Retinal pigment epithelial cell (primary cell): ENCODE results near the gene STRIP1.

Source experiments
- DNase-seq: peaks from one replicate; pipeline ENCODE4 v3.0.0-alpha.2; 2010; ENCODE audit warnings: low read depth
- H3K4me3 ChIP-seq: 2 replicates; pipeline ENCODE4 v1.5.1; 2011; ENCODE audit warnings: mild to moderate bottlenecking, low read length, control low read depth, moderate library complexity
- TF ChIP-seq, protein P1 (sequence below): conservative IDR thresholded peaks from 2 replicates; pipeline ENCODE4 v1.5.1; 2011; ENCODE audit warnings: low read depth, low read length, control low read depth, inconsistent platforms

The STRIP1 gene

DNA sequence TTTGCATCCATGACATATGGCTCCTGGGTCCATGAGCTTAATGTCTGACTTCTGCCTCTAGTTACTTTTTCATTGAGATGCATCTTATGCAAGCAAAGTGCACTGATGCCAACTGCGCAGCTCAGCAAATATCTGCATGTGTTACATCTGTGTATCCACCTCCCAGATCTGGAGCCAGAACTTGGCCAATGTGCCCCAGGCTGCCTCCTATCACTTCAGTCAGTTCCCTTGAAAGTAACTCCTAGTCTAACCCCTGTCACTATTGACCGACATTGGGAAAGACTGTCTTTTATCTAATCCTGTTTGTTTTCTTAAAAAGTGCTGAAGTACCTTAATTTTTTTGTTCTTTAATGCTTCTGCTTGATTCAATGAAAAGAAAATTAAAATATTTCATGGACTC, 58.6 kb downstream of the STRIP1 start:
- DNase-seq, result no peak
- TF ChIP-seq, protein P1, sequence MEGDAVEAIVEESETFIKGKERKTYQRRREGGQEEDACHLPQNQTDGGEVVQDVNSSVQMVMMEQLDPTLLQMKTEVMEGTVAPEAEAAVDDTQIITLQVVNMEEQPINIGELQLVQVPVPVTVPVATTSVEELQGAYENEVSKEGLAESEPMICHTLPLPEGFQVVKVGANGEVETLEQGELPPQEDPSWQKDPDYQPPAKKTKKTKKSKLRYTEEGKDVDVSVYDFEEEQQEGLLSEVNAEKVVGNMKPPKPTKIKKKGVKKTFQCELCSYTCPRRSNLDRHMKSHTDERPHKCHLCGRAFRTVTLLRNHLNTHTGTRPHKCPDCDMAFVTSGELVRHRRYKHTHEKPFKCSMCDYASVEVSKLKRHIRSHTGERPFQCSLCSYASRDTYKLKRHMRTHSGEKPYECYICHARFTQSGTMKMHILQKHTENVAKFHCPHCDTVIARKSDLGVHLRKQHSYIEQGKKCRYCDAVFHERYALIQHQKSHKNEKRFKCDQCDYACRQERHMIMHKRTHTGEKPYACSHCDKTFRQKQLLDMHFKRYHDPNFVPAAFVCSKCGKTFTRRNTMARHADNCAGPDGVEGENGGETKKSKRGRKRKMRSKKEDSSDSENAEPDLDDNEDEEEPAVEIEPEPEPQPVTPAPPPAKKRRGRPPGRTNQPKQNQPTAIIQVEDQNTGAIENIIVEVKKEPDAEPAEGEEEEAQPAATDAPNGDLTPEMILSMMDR, result no peak
- H3K4me3 ChIP-seq, result no peak overlapping the region

DNA sequence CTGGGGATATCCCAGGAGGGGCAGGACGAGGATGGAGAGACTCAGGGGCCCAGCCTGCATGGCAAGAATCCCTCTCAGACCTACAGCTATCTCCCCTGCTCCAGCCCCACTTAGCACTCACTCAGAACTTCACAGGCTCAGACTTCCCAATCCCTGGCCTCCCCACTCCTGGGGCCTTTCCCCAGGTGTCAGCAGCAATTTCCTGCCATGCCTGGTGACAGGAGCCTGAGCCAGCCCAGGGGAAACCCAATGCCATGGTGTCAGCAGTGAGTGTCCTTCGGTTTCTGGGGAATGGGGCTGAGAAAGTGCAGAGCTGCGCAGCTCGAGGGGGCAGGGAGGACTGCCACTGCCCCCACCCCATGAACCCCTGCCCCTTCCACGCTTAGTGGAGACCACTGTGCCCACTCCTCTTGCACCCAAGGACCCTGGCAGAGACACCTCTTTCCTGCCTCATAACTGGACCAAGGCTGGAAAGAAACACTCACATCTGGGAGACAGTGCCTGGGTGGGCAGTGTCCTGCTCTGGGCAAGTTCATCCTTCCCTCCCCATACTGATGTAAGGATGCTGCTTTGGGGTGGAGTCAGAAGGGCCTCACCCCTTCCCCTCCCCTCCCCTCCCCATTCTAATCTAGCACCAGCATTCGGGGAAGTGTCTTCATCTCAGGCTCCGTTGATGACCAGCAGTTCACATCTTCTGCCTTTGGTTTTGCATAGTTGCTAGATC, 60.7 kb downstream of the STRIP1 start:
- TF ChIP-seq, protein P1, result no peak
- no peak for DNase-seq
- H3K4me3 ChIP-seq, result no peak overlapping the region

DNA sequence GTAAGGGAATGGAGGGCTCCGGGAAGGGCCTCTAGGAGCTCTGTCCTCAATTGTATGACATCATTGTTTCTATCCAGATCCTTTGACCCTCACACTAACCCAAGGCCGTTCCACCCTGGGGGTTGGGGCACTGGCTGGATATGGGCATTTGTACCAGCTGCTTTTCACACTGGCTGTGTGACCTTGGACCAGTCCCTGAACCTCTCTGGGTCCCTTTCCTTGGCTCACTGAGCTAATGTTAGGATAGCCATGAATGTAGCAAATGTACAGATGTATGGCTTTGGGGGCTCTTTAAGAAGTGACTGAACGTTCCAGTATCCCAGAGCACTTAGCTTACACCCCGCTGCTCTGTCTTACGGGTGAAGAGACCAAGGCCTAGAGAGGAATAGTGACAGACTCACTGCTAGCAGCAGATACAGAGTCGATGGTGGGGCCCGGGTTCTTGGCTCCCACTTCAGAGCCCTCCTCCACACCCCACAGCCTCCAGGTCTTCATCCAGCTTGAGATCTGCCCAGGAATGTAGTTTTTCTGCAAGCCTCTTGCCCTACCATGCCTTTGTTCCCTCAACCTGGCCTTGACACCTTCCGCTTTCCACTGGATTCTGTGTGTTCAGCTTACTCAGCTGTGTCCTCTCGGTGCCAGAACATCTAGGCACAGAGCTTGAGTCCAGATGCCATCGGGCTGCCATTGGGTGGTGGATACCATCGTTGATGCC, 63.2 kb downstream of the STRIP1 start:
- no peak for DNase-seq
- no peak overlapping the region for H3K4me3 ChIP-seq
- TF ChIP-seq, protein P1, result no peak

DNA sequence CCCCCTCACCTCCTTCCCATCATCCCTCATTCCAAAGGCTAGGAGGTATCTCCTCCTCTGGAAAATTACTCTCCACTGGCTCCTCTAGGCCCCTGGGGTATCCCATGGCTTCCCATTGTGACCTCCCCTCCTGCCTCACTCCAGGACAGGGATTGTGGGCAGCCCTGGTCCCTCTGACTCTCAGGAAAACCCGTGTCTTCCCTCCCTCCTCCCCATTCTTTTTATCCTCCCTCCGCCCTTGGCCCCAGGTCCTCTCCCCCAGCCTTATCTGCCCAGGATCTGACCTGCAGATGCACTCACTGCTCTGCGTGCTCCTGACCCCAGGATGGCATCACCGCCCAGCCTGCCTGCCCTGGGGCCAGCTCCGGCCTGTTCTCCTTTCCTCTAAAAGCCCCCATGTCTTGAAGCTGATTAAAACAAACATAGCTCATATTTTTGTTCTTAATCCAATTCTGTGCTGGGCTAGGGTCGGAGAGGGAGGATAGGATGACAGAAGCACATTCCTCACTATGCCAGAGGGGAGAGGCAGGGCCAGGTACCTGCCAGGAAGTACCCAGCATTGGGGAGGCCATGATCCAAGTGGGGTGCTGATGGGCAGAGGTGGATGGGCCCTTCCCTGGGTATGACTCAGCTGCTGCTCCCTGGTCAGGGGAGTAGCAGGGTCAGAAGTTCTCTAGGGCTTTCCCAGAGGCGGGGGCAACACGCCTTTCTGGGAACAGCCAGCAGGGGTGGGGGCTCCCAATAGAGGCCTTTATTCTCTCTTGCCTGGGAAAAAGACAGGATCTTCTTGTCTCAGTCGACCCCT, 64.0 kb downstream of the STRIP1 start:
- no peak overlapping the region for H3K4me3 ChIP-seq
- DNase-seq, result no peak
- TF ChIP-seq, protein P1, result no peak

DNA sequence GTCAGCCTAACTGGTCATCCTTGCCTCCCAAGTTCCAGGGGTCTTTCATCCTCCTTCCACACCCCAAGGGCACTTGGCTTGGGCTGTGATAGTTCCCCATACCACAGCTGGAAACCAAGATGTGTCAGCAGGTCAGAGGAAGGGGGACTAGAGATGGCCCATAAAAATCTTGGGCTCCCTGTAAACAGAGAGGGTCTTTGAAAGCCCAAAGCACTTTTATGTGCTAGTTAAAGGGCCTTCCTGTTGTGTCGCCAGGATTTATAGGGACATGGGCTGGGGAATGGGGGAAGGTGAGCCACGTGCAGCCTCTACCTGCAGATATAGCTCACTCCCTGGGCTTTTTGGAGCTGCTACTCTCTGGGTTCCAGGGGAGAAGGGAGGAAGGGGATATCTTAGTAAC, 65.9 kb downstream of the STRIP1 start:
- no peak overlapping the region for H3K4me3 ChIP-seq
- TF ChIP-seq, protein P1, result no peak
- no peak for DNase-seq

DNA sequence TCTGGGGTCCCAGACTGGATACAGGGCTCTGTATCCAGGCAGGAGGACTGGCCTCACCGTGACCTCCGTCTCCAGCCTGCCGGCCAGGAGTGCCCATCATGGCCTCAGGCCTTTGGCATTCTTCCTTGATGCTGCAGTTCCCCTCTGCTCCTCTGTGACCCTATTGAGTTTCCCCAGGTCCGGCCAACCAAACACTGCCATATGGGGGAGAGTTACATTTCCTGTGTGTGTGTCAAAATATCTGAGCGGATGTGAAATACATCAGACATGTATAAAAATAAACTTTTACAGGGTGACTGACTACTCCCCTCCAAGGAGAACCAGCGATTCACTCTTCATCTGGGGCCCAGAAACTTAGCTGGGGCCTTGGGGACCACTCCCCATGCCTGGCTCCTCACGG, 67.7 kb downstream of the STRIP1 start:
- no peak for DNase-seq
- TF ChIP-seq, protein P1, result no peak

More for the DNA sequence above, 67.7 kb downstream of the STRIP1 start:
- H3K4me3 ChIP-seq, result no peak overlapping the region
